PC-3 (cell line): ENCODE measurements around the gene CPA2. TPM values are rescaled to one million over a fixed set of nuclear protein-coding genes. Genes with fewer than 3 reads are reported as not detected.

Experiments
- ATAC-seq: fragments of 200-7000 bp; cut with Tn5 transposase; 2 replicates; pipeline ENCODE4 v1.9.1; 2020; ENCODE audit warnings: mild to moderate bottlenecking, moderate library complexity
- BruUV-seq: library from RNA; stranded (reverse); fragments of 400-500 nt; replicated peaks from 2 replicates; lab custom pipeline; 2021; lab: Mats Ljungman, UMichigan
- CTCF ChIA-PET: fragments of 300-600 bp; sonication (Branson Sonifier 250); formaldehyde crosslinking; loops from one replicate; lab custom pipeline; 2022; ENCODE audit warnings: antibody characterized with exemption; lab: Charles Lee
- POLR2A ChIA-PET: fragments of 300-600 bp; sonication (Branson Sonifier 250); formaldehyde crosslinking; loops from one replicate; lab custom pipeline; 2022; ENCODE audit warnings: antibody characterized with exemption; ENCODE audit not compliant: unreplicated experiment; lab: Charles Lee
- DNase-seq: peaks from one replicate; pipeline ENCODE4 v3.0.0-alpha.2; 2015
- H2AFZ ChIP-seq: fragments of 300-600 bp; sonication (generic); 2 replicates; pipeline ENCODE4 v1.6.0; 2016; ENCODE audit warnings: antibody characterized with exemption, low read length
- H3F3A ChIP-seq: fragments of 300-600 bp; sonication (generic); one replicate; pipeline ENCODE4 v1.6.0; 2017; ENCODE audit warnings: antibody characterized with exemption, low read length, control low read depth, mild to moderate bottlenecking; ENCODE audit not compliant: unreplicated experiment
- H3K27ac ChIP-seq: fragments of 300-600 bp; sonication (generic); 2 replicates; pipeline ENCODE4 v1.5.1; 2016; ENCODE audit warnings: mild to moderate bottlenecking, low read length
- H3K27me3 ChIP-seq: fragments of 300-600 bp; sonication (generic); 2 replicates; pipeline ENCODE4 v1.6.1; 2016; ENCODE audit warnings: low read length, mixed read lengths
- H3K36me3 ChIP-seq: fragments of 300-600 bp; sonication (generic); 2 replicates; pipeline ENCODE4 v1.6.1; 2016; ENCODE audit warnings: low read depth, mixed run types, low read length, mixed read lengths
- H3K4me1 ChIP-seq: fragments of 300-600 bp; sonication (generic); 2 replicates; pipeline ENCODE4 v1.5.1; 2016; ENCODE audit warnings: low read length; ENCODE audit not compliant: insufficient read depth
- H3K4me2 ChIP-seq: fragments of 300-600 bp; sonication (generic); 2 replicates; pipeline ENCODE4 v1.6.0; 2016; ENCODE audit warnings: low read length
- H3K4me3 ChIP-seq: fragments of 300-600 bp; sonication (generic); 2 replicates; pipeline ENCODE4 v1.5.1; 2016; ENCODE audit warnings: mild to moderate bottlenecking, low read length, mixed read lengths
- H3K79me2 ChIP-seq: fragments of 300-600 bp; sonication (generic); 2 replicates; pipeline ENCODE4 v1.6.1; 2017; ENCODE audit warnings: low read length, mixed read lengths
- H3K9ac ChIP-seq: fragments of 300-600 bp; sonication (generic); 2 replicates; pipeline ENCODE4 v1.6.0; 2016; ENCODE audit warnings: mild to moderate bottlenecking, low read length
- H3K9me2 ChIP-seq: fragments of 300-600 bp; sonication (generic); replicated peaks from 2 replicates; pipeline ENCODE4 v1.6.1; 2016; ENCODE audit warnings: mixed run types, low read length, mixed read lengths
- H3K9me3 ChIP-seq: fragments of 300-600 bp; sonication (generic); 2 replicates; pipeline ENCODE4 v1.6.1; 2016; ENCODE audit warnings: low read length, mixed read lengths
- H4K20me1 ChIP-seq: fragments of 300-600 bp; sonication (generic); 2 replicates; pipeline ENCODE4 v1.6.1; 2016; ENCODE audit warnings: low read length, mixed read lengths
- EZH2 ChIP-seq: fragments of 300-600 bp; sonication (generic); IDR thresholded peaks from one replicate; pipeline ENCODE4 v1.6.1; 2017; ENCODE audit warnings: antibody characterized with exemption, mild to moderate bottlenecking, low read length; ENCODE audit not compliant: unreplicated experiment
- EZH2phosphoT487 ChIP-seq: fragments of 300-600 bp; sonication (generic); IDR thresholded peaks from 2 replicates; pipeline ENCODE4 v1.6.1; 2018; ENCODE audit warnings: mild to moderate bottlenecking, antibody characterized with exemption, low read length, borderline replicate concordance
- intact Hi-C: fragments of 100-400 bp; cut with micrococcal nuclease; formaldehyde crosslinking; loops from 2 replicates; pipeline ENCODE4 v1.9.0; 2023
- total RNA-seq: library from RNA; depleted of rRNA; stranded (reverse); fragments of >200 nt; gene quantifications from 2 replicates; pipeline ENCODE4 v1.2.3, GENCODE V29; 2014
- TF ChIP-seq, protein P1 (sequence below): fragments of 300-600 bp; sonication (generic); conservative IDR thresholded peaks from 2 replicates; pipeline ENCODE4 v1.5.1; 2017; ENCODE audit warnings: antibody characterized with exemption, low read depth, mild to moderate bottlenecking, low read length

Gene CPA2
- total RNA-seq, 1 experiment from 2014 or later: not detected

- no peaks in the 10 kb centered on the region for H3K36me3 ChIP-seq
- TF ChIP-seq, protein P1, sequence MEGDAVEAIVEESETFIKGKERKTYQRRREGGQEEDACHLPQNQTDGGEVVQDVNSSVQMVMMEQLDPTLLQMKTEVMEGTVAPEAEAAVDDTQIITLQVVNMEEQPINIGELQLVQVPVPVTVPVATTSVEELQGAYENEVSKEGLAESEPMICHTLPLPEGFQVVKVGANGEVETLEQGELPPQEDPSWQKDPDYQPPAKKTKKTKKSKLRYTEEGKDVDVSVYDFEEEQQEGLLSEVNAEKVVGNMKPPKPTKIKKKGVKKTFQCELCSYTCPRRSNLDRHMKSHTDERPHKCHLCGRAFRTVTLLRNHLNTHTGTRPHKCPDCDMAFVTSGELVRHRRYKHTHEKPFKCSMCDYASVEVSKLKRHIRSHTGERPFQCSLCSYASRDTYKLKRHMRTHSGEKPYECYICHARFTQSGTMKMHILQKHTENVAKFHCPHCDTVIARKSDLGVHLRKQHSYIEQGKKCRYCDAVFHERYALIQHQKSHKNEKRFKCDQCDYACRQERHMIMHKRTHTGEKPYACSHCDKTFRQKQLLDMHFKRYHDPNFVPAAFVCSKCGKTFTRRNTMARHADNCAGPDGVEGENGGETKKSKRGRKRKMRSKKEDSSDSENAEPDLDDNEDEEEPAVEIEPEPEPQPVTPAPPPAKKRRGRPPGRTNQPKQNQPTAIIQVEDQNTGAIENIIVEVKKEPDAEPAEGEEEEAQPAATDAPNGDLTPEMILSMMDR: no peak
- TF ChIP-seq EZH2phosphoT487 (no peak), EZH2 (no peak)
- intact Hi-C loops: no loop called here
- no peak overlapping the region for H3K4me2 ChIP-seq
- H2AFZ ChIP-seq: no peak overlapping the region
- H3K4me3 ChIP-seq: no peak overlapping the region
- CTCF ChIA-PET: no interaction called here
- DNase-seq (no peak), ATAC-seq (no peak)
- no peaks in the 10 kb centered on the region for H3F3A ChIP-seq
- no peak overlapping the region for H3K27ac ChIP-seq
- peaks cover 22% of the 10 kb centered on the region for H3K4me1 ChIP-seq
- no peaks in the 10 kb centered on the region for H3K27me3 ChIP-seq
- BruUV-seq: no TSS peak
- H3K9me3 ChIP-seq: no peaks in the 10 kb centered on the region
- no peaks in the 10 kb centered on the region for H3K79me2 ChIP-seq
- POLR2A ChIA-PET: interaction anchor here (0.6 kb wide), 1 partner anchor 288 kb away, joined by 4 read pairs; no protein-coding TSS in a partner anchor
- no peak overlapping the region for H3K9ac ChIP-seq
- no peaks in the 10 kb centered on the region for H3K9me2 ChIP-seq
- no peaks in the 10 kb centered on the region for H4K20me1 ChIP-seq
Measured at GRCh38 chr7:130274983-130275591, 8.4 kb downstream of the CPA2 start.

DNA sequence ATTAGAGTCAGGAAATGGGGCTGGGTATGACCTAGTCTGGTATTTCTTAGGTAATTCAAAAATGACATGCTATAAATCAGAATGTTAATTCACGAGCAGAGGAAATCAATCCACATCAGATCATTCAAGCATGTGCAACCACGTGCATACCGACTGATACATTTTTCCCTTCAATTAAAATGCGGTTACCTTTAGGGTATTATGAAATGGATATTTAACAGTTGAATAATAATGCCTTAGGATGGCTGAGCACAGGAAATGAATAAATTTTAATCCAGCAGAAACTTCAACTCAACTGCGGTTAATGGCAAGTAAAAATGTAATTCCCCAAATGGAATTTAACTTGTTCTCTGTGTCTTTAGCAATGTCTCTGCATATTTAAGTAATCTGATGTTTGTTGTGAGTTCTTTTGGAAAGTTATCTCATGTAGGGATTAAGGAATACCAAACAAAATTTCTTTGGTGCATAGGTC, 9.2 kb downstream of the CPA2 start:
- POLR2A ChIA-PET: no interaction called here
- DNase-seq: peak; percentile 25

More for the DNA sequence above, 9.2 kb downstream of the CPA2 start:
- no peaks in the 10 kb centered on the region for H3K27me3 ChIP-seq
- ATAC-seq: no peak
- no peaks in the 10 kb centered on the region for H3K79me2 ChIP-seq
- H2AFZ ChIP-seq: no peak overlapping the region
- no peaks in the 10 kb centered on the region for H3K9me2 ChIP-seq
- peaks cover 26% of the 10 kb centered on the region for H3K4me1 ChIP-seq
- H3K9me3 ChIP-seq: no peaks in the 10 kb centered on the region
- BruUV-seq: no TSS peak
- no peak overlapping the region for H3K4me3 ChIP-seq
- no peak overlapping the region for H3K4me2 ChIP-seq
- H3K27ac ChIP-seq: no peak overlapping the region
- CTCF ChIA-PET: no interaction called here
- intact Hi-C loops: no loop called here
- no peaks in the 10 kb centered on the region for H4K20me1 ChIP-seq
- H3K36me3 ChIP-seq: no peaks in the 10 kb centered on the region
- H3K9ac ChIP-seq: no peak overlapping the region
- TF ChIP-seq, protein P1: no peak
- TF ChIP-seq EZH2phosphoT487: no peak
- no peak for TF ChIP-seq EZH2
- H3F3A ChIP-seq: no peaks in the 10 kb centered on the region
